ENCODE data around the gene CPA3.
A peak's percentile ranks its signal among the peaks of the same experiment; 100 is the strongest.

Gene CPA3

GRCh38 chr3:148922467-148922866 lies 57.4 kb downstream of the CPA3 start:
- DNase-seq (ENCODE audit: low spot score), result no peak

- no peak for DNase-seq (ENCODE audit: low spot score)
Observed at GRCh38 chr3:148923592-148923991, 58.5 kb downstream of the CPA3 start.

- no peak for DNase-seq (ENCODE audit: low spot score)
Observed at GRCh38 chr3:148924562-148924961, 59.5 kb downstream of the CPA3 start.

GRCh38 chr3:148925845-148926244 lies 60.7 kb downstream of the CPA3 start:
- DNase-seq (ENCODE audit: low spot score), result no peak

- no peak for DNase-seq (ENCODE audit: low spot score)
Observed at GRCh38 chr3:148930752-148931151, 65.7 kb downstream of the CPA3 start.

- DNase-seq (ENCODE audit: low spot score), result no peak
Observed at GRCh38 chr3:148931574-148931973, 66.5 kb downstream of the CPA3 start.

- no peak for DNase-seq (ENCODE audit: low spot score)
Observed at GRCh38 chr3:148932972-148933371, 67.9 kb downstream of the CPA3 start.

GRCh38 chr3:148937467-148938255 lies 72.6 kb downstream of the CPA3 start:
- DNase-seq (ENCODE audit: low spot score), result no peak

- DNase-seq (ENCODE audit: low spot score), result no peak
Observed at GRCh38 chr3:148938306-148938705, 73.2 kb downstream of the CPA3 start.

GRCh38 chr3:148938936-148939335 lies 73.8 kb downstream of the CPA3 start:
- peak; percentile 70 for DNase-seq (ENCODE audit: low spot score)

- no peak for DNase-seq (ENCODE audit: low spot score)
Observed at GRCh38 chr3:148940983-148941382, 75.9 kb downstream of the CPA3 start.

- peak; percentile 94 for DNase-seq (ENCODE audit: low spot score)
Observed at GRCh38 chr3:148943506-148944205, 78.6 kb downstream of the CPA3 start.

- DNase-seq (ENCODE audit: low spot score), result no peak
Observed at GRCh38 chr3:148945116-148945515, 80.0 kb downstream of the CPA3 start.
